ENCODE measurements around the gene PPP1R3F.
"Not testable (repeated sequence)": the region's sequence is repeated elsewhere in the genome, so short reads cannot be mapped to it uniquely, and the experiment has no call there.

The PPP1R3F gene

DNA sequence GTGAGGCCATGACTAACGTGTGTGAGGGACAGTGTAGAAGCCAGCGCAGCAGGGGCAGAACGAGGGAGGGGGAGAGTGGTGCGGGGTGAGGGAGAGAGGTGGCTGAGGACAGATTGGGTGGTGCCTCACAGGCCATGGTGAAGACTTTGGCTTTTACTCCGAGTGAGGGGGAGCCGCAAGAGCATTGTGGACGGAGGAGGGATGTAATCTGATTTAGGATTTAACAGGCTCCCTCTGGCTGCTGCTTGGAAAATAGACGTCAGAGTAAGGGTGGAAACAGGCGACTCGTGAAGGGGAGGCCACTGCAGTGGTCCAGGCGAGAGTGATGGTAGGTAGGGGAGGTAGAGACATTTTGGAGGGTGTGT is 13.0 kb downstream of the PPP1R3F start:
- Histone ChIP-seq H3K36me3 (ENCODE audit: control insufficient read depth, insufficient read depth, low read length) (no peaks in the 10 kb centered on the region), H3K4me1 (ENCODE audit: control insufficient read depth, insufficient read depth, low read length) (no peaks in the 10 kb centered on the region), H3K27ac (ENCODE audit: low read depth, low read length) (no peak overlapping the region), H3K27me3 (ENCODE audit: control insufficient read depth, insufficient read depth, low read length) (peaks cover 3% of the 10 kb centered on the region), H3K4me3 (ENCODE audit: low read length) (peak overlapping the region; percentile 41), H3K9ac (ENCODE audit: low read length) (no peak overlapping the region)

DNA sequence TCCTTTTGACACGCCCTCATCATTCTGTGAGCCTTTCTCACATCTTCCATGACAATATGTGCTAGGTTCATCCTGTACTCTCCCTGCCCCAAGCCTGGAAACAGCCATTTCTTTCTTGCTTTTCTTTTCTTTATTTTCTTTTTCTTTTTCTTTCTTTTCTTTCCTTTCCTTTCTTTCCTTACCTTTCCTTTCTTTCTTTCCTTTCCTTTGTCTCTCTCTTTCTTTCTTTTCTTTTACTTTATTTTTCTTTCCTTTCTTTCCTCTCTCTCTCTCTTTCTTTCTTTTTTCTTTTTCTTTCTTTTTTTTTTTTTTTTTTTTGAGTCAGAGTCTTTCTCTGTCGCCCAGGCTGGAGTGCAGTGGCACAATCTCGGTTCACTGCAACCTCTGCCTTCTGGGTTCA is 14.6 kb downstream of the PPP1R3F start:
- H3K36me3 ChIP-seq (ENCODE audit: control insufficient read depth, insufficient read depth, low read length) = no peaks in the 10 kb centered on the region
- H3K27ac ChIP-seq (ENCODE audit: low read depth, low read length) = no peak overlapping the region
- H3K4me3 ChIP-seq (ENCODE audit: low read length) = no peak overlapping the region
- no peaks in the 10 kb centered on the region for H3K4me1 ChIP-seq (ENCODE audit: control insufficient read depth, insufficient read depth, low read length)
- H3K9ac ChIP-seq (ENCODE audit: low read length) = no peak overlapping the region
- peaks cover 3% of the 10 kb centered on the region for H3K27me3 ChIP-seq (ENCODE audit: control insufficient read depth, insufficient read depth, low read length)

DNA sequence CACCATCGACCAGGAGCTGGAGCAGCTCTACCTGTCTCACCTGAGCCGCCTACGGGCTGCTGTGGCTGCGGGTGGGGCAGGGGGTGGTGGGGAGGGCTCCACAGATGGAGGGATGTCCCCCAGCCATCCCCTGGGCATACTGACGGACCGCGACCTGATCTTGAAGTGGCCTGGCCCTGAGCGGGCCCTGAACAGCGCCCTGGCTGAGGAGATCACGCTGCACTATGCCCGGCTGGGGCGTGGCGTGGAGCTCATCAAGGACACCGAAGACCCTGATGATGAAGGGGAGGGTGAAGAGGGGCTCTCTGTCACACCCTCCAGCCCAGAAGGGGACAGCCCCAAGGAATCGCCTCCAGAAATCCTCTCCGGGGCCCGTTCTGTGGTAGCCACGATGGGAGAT is 16.5 kb downstream of the PPP1R3F start:
- Histone ChIP-seq H3K36me3 (ENCODE audit: control insufficient read depth, insufficient read depth, low read length) (no peaks in the 10 kb centered on the region), H3K4me3 (ENCODE audit: low read length) (no peak overlapping the region), H3K4me1 (ENCODE audit: control insufficient read depth, insufficient read depth, low read length) (no peaks in the 10 kb centered on the region), H3K27ac (ENCODE audit: low read depth, low read length) (no peak overlapping the region), H3K27me3 (ENCODE audit: control insufficient read depth, insufficient read depth, low read length) (no peaks in the 10 kb centered on the region), H3K9ac (ENCODE audit: low read length) (no peak overlapping the region)

DNA sequence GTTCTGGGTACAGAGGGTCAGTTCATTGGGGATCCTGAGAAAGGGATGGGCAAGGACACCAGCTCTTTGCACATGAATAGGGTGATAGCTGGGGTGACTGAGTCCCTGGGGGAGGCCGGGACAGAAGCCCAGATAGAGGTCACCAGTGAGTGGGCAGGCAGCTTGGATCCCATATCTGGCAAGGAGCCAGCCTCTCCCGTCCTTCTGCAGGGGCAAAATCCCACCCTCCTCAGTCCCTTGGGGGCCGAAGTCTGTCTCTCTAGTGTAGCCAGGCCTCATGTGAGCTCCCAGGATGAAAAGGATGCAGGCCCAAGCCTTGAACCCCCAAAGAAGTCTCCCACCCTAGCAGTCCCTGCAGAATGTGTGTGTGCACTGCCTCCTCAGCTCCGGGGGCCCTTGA is 17.0 kb downstream of the PPP1R3F start:
- no peaks in the 10 kb centered on the region for H3K27me3 ChIP-seq (ENCODE audit: control insufficient read depth, insufficient read depth, low read length)
- H3K4me3 ChIP-seq (ENCODE audit: low read length) = no peak overlapping the region
- H3K27ac ChIP-seq (ENCODE audit: low read depth, low read length) = no peak overlapping the region
- no peaks in the 10 kb centered on the region for H3K4me1 ChIP-seq (ENCODE audit: control insufficient read depth, insufficient read depth, low read length)
- H3K9ac ChIP-seq (ENCODE audit: low read length) = no peak overlapping the region
- no peaks in the 10 kb centered on the region for H3K36me3 ChIP-seq (ENCODE audit: control insufficient read depth, insufficient read depth, low read length)

DNA sequence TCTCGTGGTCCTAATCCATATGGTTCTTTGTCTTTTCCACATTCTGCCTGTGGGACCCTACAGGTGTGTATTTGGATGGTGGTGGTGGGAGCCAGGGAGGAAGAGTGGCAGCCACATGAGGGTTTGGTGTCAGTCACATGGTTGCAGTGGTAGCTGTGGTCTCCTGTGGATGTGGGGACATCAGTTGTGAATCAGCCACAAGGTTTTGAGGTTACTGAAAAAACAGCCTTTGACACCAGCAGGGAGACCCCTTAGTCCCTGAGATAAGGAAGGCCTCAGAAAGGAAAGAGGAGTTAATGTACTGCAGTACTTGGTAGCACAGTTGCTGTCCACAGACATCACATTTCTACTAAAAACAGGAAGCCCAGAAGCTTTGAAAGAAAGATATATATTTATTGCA is 18.1 kb downstream of the PPP1R3F start:
- Histone ChIP-seq H3K36me3 (ENCODE audit: control insufficient read depth, insufficient read depth, low read length) (no peaks in the 10 kb centered on the region), H3K4me1 (ENCODE audit: control insufficient read depth, insufficient read depth, low read length) (no peaks in the 10 kb centered on the region), H3K27ac (ENCODE audit: low read depth, low read length) (no peak overlapping the region), H3K27me3 (ENCODE audit: control insufficient read depth, insufficient read depth, low read length) (no peaks in the 10 kb centered on the region), H3K4me3 (ENCODE audit: low read length) (no peak overlapping the region), H3K9ac (ENCODE audit: low read length) (no peak overlapping the region)

DNA sequence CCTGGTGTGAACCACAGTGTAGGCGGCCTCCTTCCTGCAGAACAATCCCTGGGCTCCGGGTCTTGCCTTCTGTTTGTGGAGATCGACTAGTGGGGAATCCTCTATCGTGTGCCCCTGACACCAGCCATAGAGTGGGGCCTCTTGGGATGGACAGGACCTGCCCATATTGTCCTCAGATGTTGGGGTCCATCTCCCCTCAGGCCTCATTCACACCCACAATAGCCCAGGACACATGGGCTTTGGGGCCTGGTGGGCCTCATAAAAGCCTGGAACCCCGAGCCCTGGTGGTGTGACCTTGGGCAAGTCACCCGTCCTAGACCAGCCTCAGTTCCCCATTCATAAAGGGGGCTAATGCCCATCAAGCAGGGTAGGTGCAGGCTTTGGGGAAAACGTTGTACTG is 20.6 kb downstream of the PPP1R3F start:
- Histone ChIP-seq H3K4me1 (ENCODE audit: control insufficient read depth, insufficient read depth, low read length) (no peaks in the 10 kb centered on the region), H3K36me3 (ENCODE audit: control insufficient read depth, insufficient read depth, low read length) (no peaks in the 10 kb centered on the region), H3K4me3 (ENCODE audit: low read length) (no peak overlapping the region), H3K9ac (ENCODE audit: low read length) (no peak overlapping the region), H3K27me3 (ENCODE audit: control insufficient read depth, insufficient read depth, low read length) (no peaks in the 10 kb centered on the region), H3K27ac (ENCODE audit: low read depth, low read length) (no peak overlapping the region)

DNA sequence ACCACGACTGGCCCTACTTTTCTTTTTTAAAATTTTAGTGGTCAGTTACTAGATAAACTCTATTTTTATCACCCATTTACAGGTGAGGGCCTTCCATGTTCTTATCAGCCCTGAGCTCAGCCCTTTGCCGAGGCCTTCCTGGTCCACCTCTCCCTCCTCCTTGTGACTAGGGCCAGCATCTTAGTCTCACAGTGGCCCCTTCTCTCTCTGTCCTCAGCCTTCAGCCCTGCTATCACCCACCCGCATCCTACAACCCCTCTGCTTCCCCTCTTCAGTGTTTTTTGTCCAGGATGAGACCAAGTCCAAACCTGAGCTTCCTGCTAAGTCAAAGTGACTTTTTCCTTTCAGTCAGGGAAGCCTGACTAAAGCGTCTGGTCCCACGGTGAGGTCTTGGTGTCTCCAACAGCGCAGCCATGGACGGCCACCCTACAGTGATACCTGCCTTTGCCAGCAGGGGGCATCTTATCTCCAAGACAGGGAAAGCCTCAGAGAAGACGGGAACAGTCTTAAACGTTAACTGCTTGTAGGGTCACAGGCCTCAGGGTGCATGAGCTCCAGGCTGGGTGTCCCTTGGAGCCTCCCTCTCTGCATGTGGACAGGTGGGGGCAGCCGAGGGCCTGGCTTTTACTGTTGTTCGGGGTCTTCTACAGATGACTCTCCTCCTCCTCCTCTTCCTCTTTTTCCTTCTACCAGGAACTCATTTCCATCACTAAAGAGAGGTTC is 22.2 kb downstream of the PPP1R3F start:
- Histone ChIP-seq H3K9ac (ENCODE audit: low read length) (no peak overlapping the region), H3K27ac (ENCODE audit: low read depth, low read length) (no peak overlapping the region), H3K27me3 (ENCODE audit: control insufficient read depth, insufficient read depth, low read length) (no peaks in the 10 kb centered on the region), H3K4me1 (ENCODE audit: control insufficient read depth, insufficient read depth, low read length) (no peaks in the 10 kb centered on the region), H3K36me3 (ENCODE audit: control insufficient read depth, insufficient read depth, low read length) (no peaks in the 10 kb centered on the region), H3K4me3 (ENCODE audit: low read length) (no peak overlapping the region)

DNA sequence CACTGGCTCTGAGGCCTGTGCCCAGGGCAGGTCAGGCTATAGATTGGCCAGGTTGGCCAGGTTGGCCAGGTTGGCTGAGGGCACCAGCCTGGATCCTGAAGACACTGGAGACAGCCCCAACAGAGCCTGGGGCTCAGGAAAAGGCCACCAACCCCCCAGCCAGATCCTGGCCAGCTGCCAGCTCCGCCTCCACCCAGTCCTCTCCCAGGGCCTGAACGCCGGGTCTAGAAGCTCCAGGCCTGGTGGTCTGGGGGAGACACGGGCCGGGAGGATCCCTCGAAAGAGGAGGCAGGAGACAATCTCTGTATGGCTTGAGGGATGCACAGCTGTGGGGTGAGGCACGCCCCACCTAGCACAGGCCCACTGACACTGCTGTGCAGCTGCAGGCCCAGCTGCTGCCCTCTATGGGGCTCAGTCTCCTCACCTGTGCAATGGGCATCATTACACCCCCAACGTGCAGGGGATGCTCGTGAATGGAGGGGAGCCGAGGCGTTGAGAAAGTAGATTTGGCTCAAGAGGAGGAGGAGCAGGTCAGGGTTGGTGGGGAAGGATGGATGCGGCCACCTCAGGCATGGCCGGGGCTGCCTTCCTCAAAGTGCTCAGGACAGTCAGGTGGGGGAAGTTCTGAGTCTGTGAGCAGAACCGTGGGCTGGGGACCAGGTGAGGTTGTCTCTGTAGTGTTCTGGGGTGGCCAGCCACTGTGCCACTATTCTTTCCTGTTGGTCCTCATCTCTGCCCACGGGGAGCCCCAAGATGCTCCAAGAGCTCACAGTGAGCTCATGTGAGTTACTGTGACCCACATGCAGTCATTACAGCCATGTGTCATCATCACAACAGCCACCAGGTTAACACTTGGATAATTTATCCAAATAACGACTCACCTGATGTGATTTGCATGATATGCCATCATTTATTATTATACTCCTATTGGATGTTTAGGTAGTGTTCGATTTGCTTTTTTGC is 23.1 kb downstream of the PPP1R3F start:
- Histone ChIP-seq H3K27ac (ENCODE audit: low read depth, low read length) (no peak overlapping the region), H3K4me3 (ENCODE audit: low read length) (no peak overlapping the region), H3K27me3 (ENCODE audit: control insufficient read depth, insufficient read depth, low read length) (no peaks in the 10 kb centered on the region), H3K9ac (ENCODE audit: low read length) (no peak overlapping the region), H3K36me3 (ENCODE audit: control insufficient read depth, insufficient read depth, low read length) (no peaks in the 10 kb centered on the region), H3K4me1 (ENCODE audit: control insufficient read depth, insufficient read depth, low read length) (no peaks in the 10 kb centered on the region)

DNA sequence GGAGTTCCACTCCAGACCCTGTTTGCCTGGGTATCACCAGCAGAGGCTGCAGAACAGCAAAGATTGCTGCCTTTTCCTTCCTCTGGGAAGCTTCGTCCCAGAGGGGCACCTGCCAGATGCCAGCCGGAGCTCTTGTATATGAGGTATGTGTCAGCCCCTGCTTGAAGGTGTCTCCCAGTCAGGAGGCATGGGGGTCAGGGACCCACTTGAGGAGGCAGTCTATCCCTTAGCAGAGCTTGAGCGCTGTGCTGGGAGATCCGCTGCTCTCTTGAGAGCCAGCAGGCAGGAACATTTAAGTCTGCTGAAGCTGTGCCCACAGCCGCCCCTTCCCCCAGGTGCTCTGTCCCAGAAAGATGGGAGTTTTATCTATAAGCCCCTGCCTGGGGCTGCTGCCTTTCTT is 29.7 kb downstream of the PPP1R3F start:
- not testable (repeated sequence) for H3K9ac ChIP-seq (ENCODE audit: low read length); H3K4me3 ChIP-seq (ENCODE audit: low read length); H3K4me1 ChIP-seq (ENCODE audit: control insufficient read depth, insufficient read depth, low read length); H3K27me3 ChIP-seq (ENCODE audit: control insufficient read depth, insufficient read depth, low read length); H3K36me3 ChIP-seq (ENCODE audit: control insufficient read depth, insufficient read depth, low read length); H3K27ac ChIP-seq (ENCODE audit: low read depth, low read length)

DNA sequence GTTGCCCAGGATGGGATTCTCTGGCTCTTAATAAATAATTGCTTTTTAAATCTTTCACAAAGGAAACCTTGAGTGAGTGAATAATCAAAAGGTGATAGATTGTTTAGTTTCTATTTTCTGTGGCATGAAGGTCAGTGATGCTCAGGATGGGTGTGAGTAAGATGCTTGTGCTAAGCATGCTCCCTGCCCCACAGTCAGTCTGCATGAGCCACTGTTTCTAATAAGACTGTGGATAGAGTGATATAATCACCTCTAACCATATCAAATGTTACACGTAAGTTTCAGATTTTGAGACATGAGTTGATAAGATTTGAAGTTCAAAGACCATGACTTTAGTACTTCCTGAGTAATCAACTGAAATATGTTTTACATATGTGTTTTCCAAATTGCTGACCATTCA is 31.1 kb downstream of the PPP1R3F start:
- no peaks in the 10 kb centered on the region for H3K4me1 ChIP-seq (ENCODE audit: control insufficient read depth, insufficient read depth, low read length)
- no peak overlapping the region for H3K27ac ChIP-seq (ENCODE audit: low read depth, low read length)
- H3K9ac ChIP-seq (ENCODE audit: low read length) = no peak overlapping the region
- H3K4me3 ChIP-seq (ENCODE audit: low read length) = no peak overlapping the region
- no peaks in the 10 kb centered on the region for H3K36me3 ChIP-seq (ENCODE audit: control insufficient read depth, insufficient read depth, low read length)
- no peaks in the 10 kb centered on the region for H3K27me3 ChIP-seq (ENCODE audit: control insufficient read depth, insufficient read depth, low read length)

DNA sequence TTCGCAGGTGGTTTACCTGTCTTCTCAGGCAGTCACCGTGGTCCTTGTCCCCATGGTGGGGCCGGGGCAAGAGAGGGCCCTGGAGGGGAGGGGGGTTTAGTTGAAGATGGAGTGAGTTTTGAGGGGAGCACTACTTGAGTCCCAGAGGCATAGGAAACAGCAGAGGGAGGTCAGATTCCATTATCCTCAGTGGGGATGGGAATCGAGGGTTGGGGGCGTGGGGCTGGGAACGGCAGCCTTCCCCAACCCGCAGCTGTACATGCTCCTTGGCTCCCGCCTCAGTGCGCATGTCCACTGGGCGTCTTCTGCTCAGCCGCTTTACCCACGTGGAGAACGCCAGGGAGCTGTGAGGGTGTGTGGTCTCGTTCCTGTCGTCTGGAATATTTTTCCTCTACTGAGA is 33.8 kb downstream of the PPP1R3F start, which contains the start of gene GAGE10:
TSS of gene GAGE10 (plus strand) at position 301 of the 400 bp plus-strand sequence. CDS start 1,214 bp downstream, outside the sequence.
- H3K36me3 ChIP-seq (ENCODE audit: control insufficient read depth, insufficient read depth, low read length) = no peaks in the 10 kb centered on the region
- H3K27ac ChIP-seq (ENCODE audit: low read depth, low read length) = no peak within 1 kb of the TSS
- H3K27me3 ChIP-seq (ENCODE audit: control insufficient read depth, insufficient read depth, low read length) = no peaks in the 10 kb centered on the region
- no peak within 1 kb of the TSS for H3K4me3 ChIP-seq (ENCODE audit: low read length)
- no peaks in the 10 kb centered on the region for H3K4me1 ChIP-seq (ENCODE audit: control insufficient read depth, insufficient read depth, low read length)
- H3K9ac ChIP-seq (ENCODE audit: low read length) = no peak within 1 kb of the TSS

DNA sequence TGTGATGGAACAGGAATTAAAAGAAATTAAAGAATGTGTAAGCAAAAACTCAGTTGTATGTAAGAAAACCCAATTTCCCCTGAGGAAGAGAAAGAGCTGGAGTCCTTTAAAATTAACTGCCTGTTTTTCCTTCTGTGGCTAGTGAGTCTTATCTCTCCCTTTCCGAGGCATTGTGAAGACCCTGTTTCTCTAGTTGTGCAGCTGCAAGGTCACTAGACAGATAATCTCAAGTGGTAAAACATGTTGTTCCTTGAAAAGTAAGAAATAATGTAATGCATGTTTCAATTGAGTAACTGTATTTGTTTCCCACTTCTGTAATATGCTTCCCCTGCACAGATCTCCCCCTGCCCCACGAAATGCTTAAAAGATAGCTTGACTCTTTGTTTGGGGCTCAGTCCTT is 38.2 kb downstream of the PPP1R3F start:
- H3K9ac ChIP-seq (ENCODE audit: low read length); H3K4me1 ChIP-seq (ENCODE audit: control insufficient read depth, insufficient read depth, low read length); H3K27ac ChIP-seq (ENCODE audit: low read depth, low read length); H3K27me3 ChIP-seq (ENCODE audit: control insufficient read depth, insufficient read depth, low read length); H3K4me3 ChIP-seq (ENCODE audit: low read length); H3K36me3 ChIP-seq (ENCODE audit: control insufficient read depth, insufficient read depth, low read length): not testable (repeated sequence)

Data from rectal smooth muscle tissue (tissue), 1 donor.